22Rv1 (cell line): ENCODE results near the gene NAPSA.

Experiments used
- CTCF ChIP-seq: fragments of 450-650 bp; IDR thresholded peaks from 2 replicates; pipeline ENCODE4 v1.5.1; 2017; ENCODE audit warnings: mild to moderate bottlenecking
- ZFX ChIP-seq: fragments of 450-650 bp; IDR thresholded peaks from 2 replicates; pipeline ENCODE4 v1.6.1; 2017; ENCODE audit warnings: antibody characterized with exemption, borderline replicate concordance

GRCh38 chr19:50317115-50317514, 48.3 kb downstream of the NAPSA start:
- TF ChIP-seq CTCF (no peak), ZFX (no peak)
